Endothelial cell of umbilical vein (primary cell): ENCODE measurements around the gene TRDMT1.

Experiments used
- MYC ChIP-seq: IDR thresholded peaks from one replicate; pipeline ENCODE4 v1.6.1; 2011; ENCODE audit warnings: mild to moderate bottlenecking, low read depth, low read length
- POLR2A ChIP-seq: IDR thresholded peaks from 2 replicates; pipeline ENCODE4 v1.6.1; 2012; ENCODE audit warnings: low read depth, mild to moderate bottlenecking, control low read depth, low read length

DNA sequence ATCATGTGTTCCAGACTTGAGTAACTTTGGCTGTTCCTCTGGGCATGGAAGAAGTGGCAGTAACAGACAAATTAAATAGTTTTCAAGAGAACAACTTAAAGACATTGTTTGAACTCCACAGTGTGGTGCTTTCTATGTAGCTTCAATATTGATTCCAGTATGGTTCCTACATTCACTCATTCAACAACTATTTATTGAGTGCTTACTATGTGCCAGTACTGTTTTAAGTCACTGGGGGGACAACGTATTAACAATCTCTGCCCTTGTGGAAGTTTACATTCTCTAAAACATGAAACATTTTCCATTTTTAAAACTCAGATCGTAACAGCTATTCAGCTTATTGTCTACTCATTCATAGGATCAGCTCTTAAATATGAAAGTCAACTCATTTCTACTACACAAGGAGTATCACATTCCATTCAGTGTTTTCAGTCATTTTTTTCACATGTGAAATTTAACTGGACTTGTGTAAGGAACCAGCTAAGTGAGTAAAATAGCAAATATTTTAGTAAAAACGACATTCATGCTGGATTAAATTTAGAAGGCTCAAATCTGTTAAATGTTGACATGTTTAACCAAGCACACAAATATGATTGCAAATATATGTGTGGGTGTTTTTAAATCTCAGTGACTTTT, 58.3 kb downstream of the TRDMT1 start:
- TF ChIP-seq MYC, result no peak
- TF ChIP-seq POLR2A, result no peak
